Breast epithelium (tissue), 3 donors: ENCODE measurements around the gene CACNA1E.

Experiments used
- CTCF ChIP-seq, 3 donors: fragments of 450-650 bp; IDR thresholded peaks; one replicate each; pipeline ENCODE4 v1.5.1; 2016 to 2017; ENCODE audit warnings: antibody characterized with exemption in 3 of 3, mild to moderate bottlenecking in 3 of 3, moderate library complexity in 3 of 3
- POLR2A ChIP-seq: fragments of 450-650 bp; IDR thresholded peaks from one replicate; pipeline ENCODE4 v1.6.1; 2016; ENCODE audit warnings: antibody characterized with exemption, mild to moderate bottlenecking, moderate library complexity

- no peak for TF ChIP-seq CTCF (IDR thresholded peaks at IDR 0.05)
- no peak for TF ChIP-seq POLR2A
Measured at GRCh38 chr1:181676269-181676668, 193.0 kb downstream of the CACNA1E start.
